Astrocyte (in vitro differentiated cells and primary cell): ENCODE data around the gene CCDC197.

Experiments used
- EZH2 ChIP-seq: IDR thresholded peaks from 2 replicates; pipeline ENCODE4 v1.6.1; 2012; ENCODE audit warnings: mild to moderate bottlenecking, low read length, inconsistent platforms; ENCODE audit not compliant: insufficient read depth
- TF ChIP-seq, protein P1 (sequence below): IDR thresholded peaks from 2 replicates; pipeline ENCODE4 v1.5.1; 2011; ENCODE audit warnings: low read depth, mild to moderate bottlenecking, inconsistent platforms, low read length, moderate library complexity; ENCODE audit not compliant: insufficient read depth

DNA sequence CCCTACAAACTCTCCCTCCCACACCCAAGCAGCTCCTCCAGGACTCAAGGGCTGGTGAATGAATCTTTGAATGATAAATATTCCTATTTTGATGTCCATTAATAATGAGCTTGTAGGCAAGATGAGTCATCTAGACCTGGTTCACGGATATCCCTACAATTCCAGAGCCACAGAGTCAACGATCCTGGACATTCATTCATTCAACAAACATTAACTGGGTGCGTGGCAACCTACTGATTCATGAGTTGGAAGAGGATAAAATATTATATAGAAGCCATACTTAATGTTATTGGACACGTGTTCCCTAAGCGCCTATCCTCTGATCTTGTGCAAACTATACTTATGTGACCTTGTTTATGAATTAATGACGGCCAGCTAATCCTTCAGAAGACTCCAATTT lies 28.6 kb downstream of the CCDC197 start:
- TF ChIP-seq, protein P1, sequence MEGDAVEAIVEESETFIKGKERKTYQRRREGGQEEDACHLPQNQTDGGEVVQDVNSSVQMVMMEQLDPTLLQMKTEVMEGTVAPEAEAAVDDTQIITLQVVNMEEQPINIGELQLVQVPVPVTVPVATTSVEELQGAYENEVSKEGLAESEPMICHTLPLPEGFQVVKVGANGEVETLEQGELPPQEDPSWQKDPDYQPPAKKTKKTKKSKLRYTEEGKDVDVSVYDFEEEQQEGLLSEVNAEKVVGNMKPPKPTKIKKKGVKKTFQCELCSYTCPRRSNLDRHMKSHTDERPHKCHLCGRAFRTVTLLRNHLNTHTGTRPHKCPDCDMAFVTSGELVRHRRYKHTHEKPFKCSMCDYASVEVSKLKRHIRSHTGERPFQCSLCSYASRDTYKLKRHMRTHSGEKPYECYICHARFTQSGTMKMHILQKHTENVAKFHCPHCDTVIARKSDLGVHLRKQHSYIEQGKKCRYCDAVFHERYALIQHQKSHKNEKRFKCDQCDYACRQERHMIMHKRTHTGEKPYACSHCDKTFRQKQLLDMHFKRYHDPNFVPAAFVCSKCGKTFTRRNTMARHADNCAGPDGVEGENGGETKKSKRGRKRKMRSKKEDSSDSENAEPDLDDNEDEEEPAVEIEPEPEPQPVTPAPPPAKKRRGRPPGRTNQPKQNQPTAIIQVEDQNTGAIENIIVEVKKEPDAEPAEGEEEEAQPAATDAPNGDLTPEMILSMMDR = no peak
- no peak for TF ChIP-seq EZH2
